Stomach (tissue), 9 donors: Measurements from ENCODE around the gene ZP4. TPM values are rescaled to one million over a fixed set of nuclear protein-coding genes. Genes with fewer than 3 reads are reported as not detected.

Experiments
- DNase-seq, 2 donors: peaks; one replicate each; pipeline versions ENCODE4 v3.0.0 to v3.0.0-alpha.2; 2013 to 2019
- H3K27ac ChIP-seq, 5 donors: fragments of 200-600 bp in 4 of 5; sonication (generic) in 4 of 5; one replicate each; pipeline ENCODE4 v1.5.1; 2013 to 2019; ENCODE audit warnings: mild to moderate bottlenecking in 1 of 5, moderate library complexity in 1 of 5
- H3K27me3 ChIP-seq, 3 donors: fragments of 200-600 bp; sonication (generic); one replicate each; pipeline ENCODE4 v1.5.1; 2017 to 2019; ENCODE audit warnings: mixed run types in 1 of 3
- H3K36me3 ChIP-seq, 4 donors: fragments of 200-600 bp; sonication (generic); 1 replicate in 3 of 4; 2 replicates in 1 of 4; pipeline ENCODE4 v1.5.1; 2016 to 2019
- H3K4me1 ChIP-seq, 4 donors: fragments of 200-600 bp; sonication (generic); one replicate each; pipeline ENCODE4 v1.5.1; 2016 to 2019
- H3K4me3 ChIP-seq, 4 donors: fragments of 200-600 bp; sonication (generic) in 3 of 4; one replicate each; pipeline ENCODE4 v1.5.1; 2016 to 2019; ENCODE audit warnings: mild to moderate bottlenecking in 1 of 4
- H3K9me3 ChIP-seq, 4 donors: fragments of 200-600 bp; sonication (generic); one replicate each; pipeline ENCODE4 v1.5.1; 2016 to 2019
- EP300 ChIP-seq: sonication (generic); formaldehyde crosslinking; IDR thresholded peaks from one replicate; pipeline ENCODE4 v1.6.1; 2017; ENCODE audit warnings: antibody characterized with exemption
- POLR2A ChIP-seq, 4 donors: fragments of 450-650 bp; IDR thresholded peaks; one replicate each; pipeline ENCODE4 v1.6.1; 2016; ENCODE audit warnings: antibody characterized with exemption in 4 of 4, control low read depth in 2 of 4, mild to moderate bottlenecking in 1 of 4, moderate library complexity in 1 of 4
- POLR2AphosphoS5 ChIP-seq, 3 donors: sonication (generic); formaldehyde crosslinking; IDR thresholded peaks; one replicate each; pipeline ENCODE4 v1.6.1; 2016; ENCODE audit warnings: antibody characterized with exemption in 3 of 3
- WGBS, 5 donors: extraction: QIAGEN DNeasy Blood & Tissue Kit in 3 of 5; methylation state at CpG; one replicate each; pipeline versions ENCODE4 v1.1.5 to v1.1.7; 2013 to 2018; 5-methylcytosine and 5-hydroxymethylcytosine counted together
- intact Hi-C: fragments of 100-400 bp; cut with DNase I; formaldehyde crosslinking; loops from one replicate; pipeline ENCODE4 v1.15.1; 2023; ENCODE audit warnings: low total_unique reads
- polyA plus RNA-seq, 3 donors: library from polyadenylated mRNA; stranded (reverse); fragments of 200-250 nt; gene quantifications; one replicate each; pipeline ENCODE4 v1.2.3, GENCODE V29; 2013
- total RNA-seq, 5 donors: library from RNA; depleted of rRNA; stranded (reverse); fragments of >200 nt; gene quantifications; one replicate each; pipeline versions ENCODE4 v1.1.0 to v1.2.3, GENCODE V29; 2014 to 2016
- TF ChIP-seq, protein P1 (sequence below), 7 experiments: fragments of 450-650 bp in 4 of 7; fragments of 200-600 bp in 3 of 7; sonication (generic) in 3 of 7; IDR thresholded peaks; one replicate each; pipeline ENCODE4 v1.5.1; 2016 to 2019; ENCODE audit warnings: antibody characterized with exemption in 7 of 7, control low read depth in 2 of 7, mild to moderate bottlenecking in 1 of 7
- donor health status: healthy with polysubstance abuse.
- donor health status: Bipolar disorder and iron deficiency.
- donor health status: healthy.

Gene ZP4
- total and polyA plus RNA-seq, 8 donors: not detected

DNA sequence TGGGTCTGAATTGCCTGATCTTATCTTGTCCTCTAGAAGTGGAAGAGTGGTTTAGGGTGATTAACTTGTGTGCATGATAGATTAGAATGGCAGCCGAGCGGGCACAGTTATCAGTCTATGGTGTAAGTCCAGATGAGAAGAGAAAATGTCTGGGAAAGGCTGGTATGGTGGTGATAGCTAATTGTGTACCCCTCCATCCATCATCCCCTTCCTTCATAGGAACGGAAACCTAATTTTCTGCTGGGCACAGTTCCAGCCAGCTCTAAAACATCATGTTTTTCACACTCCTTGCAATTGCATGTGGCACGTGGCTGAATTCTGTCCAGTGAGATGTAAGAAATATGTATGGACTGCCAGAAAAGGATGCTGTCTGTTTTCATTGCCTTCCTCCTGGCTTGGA lies 40.9 kb upstream of the ZP4 start:
- Histone ChIP-seq H3K27me3 (peaks cover 0 to 3% (median 0%) of the 10 kb centered on the region in 3 donors), H3K36me3 (no peaks in the 10 kb centered on the region), H3K4me3 (no peak overlapping the region), H3K4me1 (no peaks in the 10 kb centered on the region), H3K9me3 (no peaks in the 10 kb centered on the region), H3K27ac (no peak overlapping the region)
- intact Hi-C loops: no loop called here
- WGBS, 5 donors: 46 to 65% (median 59%) methylated on average over 4 of the region's 4 CpGs
- DNase-seq: peak in 1 of 2 donors; percentile 19
- TF ChIP-seq EP300: no peak

DNA sequence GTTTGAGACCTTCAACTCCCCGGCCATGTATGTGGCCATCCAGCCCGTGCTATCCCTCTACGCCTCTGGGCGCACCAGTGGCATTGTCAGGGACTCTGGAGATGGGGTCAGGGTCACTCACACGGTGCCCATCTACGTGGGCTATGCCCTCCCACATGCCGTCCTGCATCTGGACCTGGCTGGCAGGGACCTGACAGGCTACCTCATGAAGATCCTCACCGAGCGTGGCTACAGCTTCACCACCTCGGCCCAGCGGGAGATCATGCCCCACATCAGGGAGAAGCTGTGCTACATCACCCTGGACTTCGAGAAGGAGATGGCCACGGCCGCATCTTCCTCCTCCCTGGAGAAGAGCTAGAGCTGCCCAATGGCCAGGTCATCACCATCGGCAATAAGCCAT lies 36.5 kb upstream of the ZP4 start:
- Histone ChIP-seq H3K27me3 (peaks cover 0 to 3% (median 0%) of the 10 kb centered on the region in 3 donors), H3K4me3 (no peak overlapping the region), H3K9me3 (no peaks in the 10 kb centered on the region), H3K4me1 (no peaks in the 10 kb centered on the region), H3K27ac (no peak overlapping the region), H3K36me3 (no peaks in the 10 kb centered on the region)
- intact Hi-C loops: no loop called here
- DNase-seq: no peak
- WGBS, 5 donors: 86 to 94% (median 90%) methylated on average over 9 to 15 of the region's 15 CpGs
- TF ChIP-seq, protein P1, sequence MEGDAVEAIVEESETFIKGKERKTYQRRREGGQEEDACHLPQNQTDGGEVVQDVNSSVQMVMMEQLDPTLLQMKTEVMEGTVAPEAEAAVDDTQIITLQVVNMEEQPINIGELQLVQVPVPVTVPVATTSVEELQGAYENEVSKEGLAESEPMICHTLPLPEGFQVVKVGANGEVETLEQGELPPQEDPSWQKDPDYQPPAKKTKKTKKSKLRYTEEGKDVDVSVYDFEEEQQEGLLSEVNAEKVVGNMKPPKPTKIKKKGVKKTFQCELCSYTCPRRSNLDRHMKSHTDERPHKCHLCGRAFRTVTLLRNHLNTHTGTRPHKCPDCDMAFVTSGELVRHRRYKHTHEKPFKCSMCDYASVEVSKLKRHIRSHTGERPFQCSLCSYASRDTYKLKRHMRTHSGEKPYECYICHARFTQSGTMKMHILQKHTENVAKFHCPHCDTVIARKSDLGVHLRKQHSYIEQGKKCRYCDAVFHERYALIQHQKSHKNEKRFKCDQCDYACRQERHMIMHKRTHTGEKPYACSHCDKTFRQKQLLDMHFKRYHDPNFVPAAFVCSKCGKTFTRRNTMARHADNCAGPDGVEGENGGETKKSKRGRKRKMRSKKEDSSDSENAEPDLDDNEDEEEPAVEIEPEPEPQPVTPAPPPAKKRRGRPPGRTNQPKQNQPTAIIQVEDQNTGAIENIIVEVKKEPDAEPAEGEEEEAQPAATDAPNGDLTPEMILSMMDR (IDR thresholded peaks at IDR 0.05): no peak
- TF ChIP-seq POLR2AphosphoS5 (IDR thresholded peaks at IDR 0.05) (no peak), POLR2A (IDR thresholded peaks at IDR 0.05) (no peak), EP300 (no peak)

DNA sequence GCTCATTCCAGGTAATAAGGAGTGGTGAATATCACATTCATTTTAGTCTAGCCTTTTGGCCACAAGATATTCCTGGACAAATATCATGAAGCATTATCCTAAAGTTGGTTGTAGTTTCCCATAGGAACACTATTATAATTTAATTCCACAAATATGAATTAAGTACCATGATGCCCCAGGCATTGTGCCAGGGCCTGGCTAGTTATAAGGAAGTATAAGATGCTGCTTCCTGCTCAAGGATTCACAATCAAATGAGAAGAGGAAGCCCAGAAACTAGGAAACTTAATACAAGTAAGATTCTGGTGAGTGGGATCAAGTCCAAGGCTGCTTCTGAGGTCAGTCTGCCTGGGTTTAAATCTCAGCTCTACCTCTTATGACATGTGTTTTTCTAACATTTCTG lies 30.6 kb upstream of the ZP4 start:
- no peak overlapping the region for H3K4me3 ChIP-seq

DNA sequence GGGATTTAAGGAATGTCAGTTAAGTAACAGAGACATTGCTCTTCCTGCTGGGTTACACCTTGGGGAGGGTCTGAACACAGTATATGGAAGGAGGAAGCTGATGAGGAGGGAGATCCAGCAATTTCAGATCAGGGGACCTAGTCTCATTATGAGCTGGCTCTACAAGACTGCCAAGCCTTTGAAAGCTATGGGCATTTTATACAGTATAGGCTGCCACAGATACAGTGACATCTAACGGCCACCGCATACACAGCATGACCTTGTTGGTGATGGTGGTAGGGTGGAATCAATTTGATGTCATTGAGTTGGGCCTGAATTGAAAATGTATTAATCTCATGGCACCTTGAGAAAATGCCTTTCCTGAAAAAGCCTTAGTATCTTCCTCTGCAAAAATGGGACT lies 22.6 kb upstream of the ZP4 start:
- Histone ChIP-seq H3K27me3 (no peaks in the 10 kb centered on the region), H3K4me1 (no peaks in the 10 kb centered on the region), H3K36me3 (no peaks in the 10 kb centered on the region), H3K9me3 (peaks cover 0 to 19% (median 2%) of the 10 kb centered on the region in 4 donors), H3K27ac (no peak overlapping the region), H3K4me3 (no peak overlapping the region)
- DNase-seq: no peak
- no peak for TF ChIP-seq EP300
- TF ChIP-seq, protein P1 (IDR thresholded peaks at IDR 0.05): no peak
- TF ChIP-seq POLR2AphosphoS5 (IDR thresholded peaks at IDR 0.05): no peak
- TF ChIP-seq POLR2A (IDR thresholded peaks at IDR 0.05): no peak
- 86 to 93% (median 88%) methylated on average over 2 of the region's 2 CpGs for WGBS, 5 donors
- intact Hi-C loops: no loop called here

More for the DNA sequence above, 30.6 kb upstream of the ZP4 start:
- no peaks in the 10 kb centered on the region for H3K27me3 ChIP-seq
- no peaks in the 10 kb centered on the region for H3K36me3 ChIP-seq
- peaks cover 0 to 5% (median 0%) of the 10 kb centered on the region in 4 donors for H3K9me3 ChIP-seq
- H3K27ac ChIP-seq: no peak overlapping the region
- intact Hi-C loops: no loop called here
- no peaks in the 10 kb centered on the region for H3K4me1 ChIP-seq
- TF ChIP-seq POLR2AphosphoS5 (IDR thresholded peaks at IDR 0.05) (no peak), EP300 (no peak)
- TF ChIP-seq, protein P1 (IDR thresholded peaks at IDR 0.05): no peak
- no peak for DNase-seq

DNA sequence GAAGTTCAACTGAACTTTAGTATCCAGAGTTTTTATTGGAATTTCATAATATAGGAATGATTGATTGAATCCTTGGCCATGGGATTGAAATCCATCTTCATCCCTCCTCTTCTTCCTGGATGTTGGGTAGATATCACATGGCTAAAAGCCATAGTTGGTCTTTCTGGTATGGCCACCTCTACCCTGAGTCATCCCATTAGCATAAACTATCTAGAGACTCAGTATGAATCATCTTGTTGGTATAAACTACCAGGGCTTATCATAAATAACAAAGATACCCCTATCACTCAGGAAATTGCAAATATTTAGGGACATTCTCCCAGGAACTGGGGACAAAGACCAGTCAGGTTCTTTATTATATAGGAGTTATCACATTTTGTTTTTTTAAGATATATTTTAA lies 21.2 kb upstream of the ZP4 start:
- H3K9me3 ChIP-seq: peaks cover 0 to 19% (median 2%) of the 10 kb centered on the region in 4 donors
- H3K4me3 ChIP-seq: no peak overlapping the region
- intact Hi-C loops: no loop called here
- no peak for DNase-seq
- TF ChIP-seq, protein P1 (IDR thresholded peaks at IDR 0.05): no peak
- TF ChIP-seq POLR2AphosphoS5 (IDR thresholded peaks at IDR 0.05) (no peak), EP300 (no peak), POLR2A (IDR thresholded peaks at IDR 0.05) (no peak)
- H3K27ac ChIP-seq: no peak overlapping the region
- H3K4me1 ChIP-seq: no peaks in the 10 kb centered on the region
- no peaks in the 10 kb centered on the region for H3K27me3 ChIP-seq
- no peaks in the 10 kb centered on the region for H3K36me3 ChIP-seq
